ENCODE results near the gene SH2B2.
"Not testable (repeated sequence)": the region's sequence is repeated elsewhere in the genome, so short reads cannot be mapped to it uniquely, and the experiment has no call there.

Gene SH2B2

DNA sequence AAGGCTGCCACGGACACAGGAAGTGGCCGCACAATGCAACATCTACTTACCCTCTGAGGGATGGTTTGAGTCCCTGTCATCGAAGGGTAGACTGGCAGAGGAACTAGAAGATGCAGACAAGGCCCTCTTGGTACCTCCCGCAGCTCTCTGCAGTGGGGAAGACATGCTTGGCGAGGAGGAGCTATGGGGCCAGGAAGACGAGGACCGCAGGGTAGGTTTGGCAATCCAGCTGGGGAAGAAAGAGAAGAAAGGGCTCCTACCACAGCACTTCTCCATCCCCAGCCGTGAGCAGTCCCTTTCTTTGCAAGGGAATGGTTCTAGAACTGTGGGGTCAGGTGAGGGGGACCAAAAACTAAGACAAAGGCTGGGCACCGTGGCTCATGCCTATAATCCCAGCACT lies 42.7 kb downstream of the SH2B2 start:
- 52% methylated on average over 3 of the region's 9 CpGs for WGBS

DNA sequence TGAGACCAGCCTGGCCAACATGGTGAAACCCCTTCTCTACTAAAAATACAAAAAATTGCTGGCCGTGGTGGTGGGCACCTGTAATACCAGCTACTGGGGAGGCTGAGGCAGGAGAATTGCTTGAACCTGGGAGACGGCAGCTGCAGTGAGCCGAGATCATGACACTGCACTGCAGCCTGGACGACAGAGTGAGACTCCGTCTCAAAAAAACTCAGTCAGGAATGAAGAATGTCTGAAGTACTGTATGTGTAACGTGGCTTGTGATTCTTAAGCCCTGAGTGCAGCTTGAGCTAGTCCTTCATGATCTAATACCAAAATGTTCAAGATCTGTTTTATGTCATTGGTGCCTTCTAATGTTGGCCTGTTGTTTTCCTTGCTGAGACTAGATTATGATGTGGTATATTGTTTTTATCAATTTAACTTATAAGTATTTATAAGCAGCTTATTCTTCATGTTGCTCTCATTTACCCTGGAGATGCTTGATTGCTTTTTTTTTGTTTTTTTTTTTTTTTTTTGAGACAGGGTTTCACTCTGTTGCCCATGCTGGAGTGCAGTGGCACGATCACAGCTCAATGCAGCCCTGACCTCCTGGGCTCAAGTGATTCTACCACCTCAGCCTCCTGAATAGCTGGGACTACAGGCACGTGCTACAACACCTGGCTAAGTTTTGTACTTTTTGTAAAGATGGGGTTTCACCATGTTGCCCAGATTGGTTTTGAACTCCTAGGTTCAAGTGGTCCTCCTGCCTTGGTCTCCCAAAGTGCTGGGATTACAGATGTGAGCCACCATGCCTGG lies 44.2 kb downstream of the SH2B2 start:
- H2AK5ac ChIP-seq (ENCODE audit: low read length, severe bottlenecking); H2BK120ac ChIP-seq (ENCODE audit: low read depth, low read length); H3K27ac ChIP-seq (ENCODE audit: low read length, poor library complexity, severe bottlenecking); H4K8ac ChIP-seq (ENCODE audit: low read length); H3K9me3 ChIP-seq (ENCODE audit: control insufficient read depth, low read length); H3K18ac ChIP-seq (ENCODE audit: low read depth in 1 of 2, low read length in 2 of 2); H3K4me2 ChIP-seq (ENCODE audit: low read length, poor library complexity, severe bottlenecking); DNase-seq; H3K4me3 ChIP-seq (ENCODE audit: insufficient read depth in 1 of 2, low read depth in 1 of 2, low read length in 2 of 2); H2BK5ac ChIP-seq (ENCODE audit: low read depth, low read length, poor library complexity, severe bottlenecking); H2AFZ ChIP-seq (ENCODE audit: low read depth, low read length); H3K4ac ChIP-seq (ENCODE audit: low read depth in 1 of 2, low read length in 2 of 2); H3K14ac ChIP-seq (ENCODE audit: low read length in 2 of 2); H3K79me1 ChIP-seq (replicated peaks; ENCODE audit: low read length, poor library complexity, severe bottlenecking); H4K91ac ChIP-seq (ENCODE audit: low read length); H2BK15ac ChIP-seq (ENCODE audit: low read depth, poor library complexity, severe bottlenecking); H3K23ac ChIP-seq (ENCODE audit: low read length in 2 of 2); H2BK12ac ChIP-seq (ENCODE audit: low read length in 2 of 2); H3K9ac ChIP-seq (ENCODE audit: low read length); H3K4me1 ChIP-seq (ENCODE audit: control insufficient read depth, insufficient read depth, low read depth, low read length); H3K36me3 ChIP-seq (ENCODE audit: control insufficient read depth in 1 of 2, insufficient read depth in 2 of 2, low read depth in 1 of 2, low read length in 2 of 2): not testable (repeated sequence)
- peaks cover 0 to 56% of the 10 kb centered on the region in 2 experiments for H3K27me3 ChIP-seq (ENCODE audit: control insufficient read depth in 1 of 2, insufficient read depth in 1 of 2, low read length in 2 of 2)
- 80% methylated on average over 7 of the region's 8 CpGs for WGBS

More for the DNA sequence above, 42.7 kb downstream of the SH2B2 start:
- H3K9me3 ChIP-seq (ENCODE audit: control insufficient read depth, low read length); H2BK120ac ChIP-seq (ENCODE audit: low read depth, low read length); H3K4me3 ChIP-seq (ENCODE audit: insufficient read depth in 1 of 2, low read depth in 1 of 2, low read length in 2 of 2); H3K79me1 ChIP-seq (replicated peaks; ENCODE audit: low read length, poor library complexity, severe bottlenecking); H3K23ac ChIP-seq (ENCODE audit: low read length in 2 of 2); H2BK5ac ChIP-seq (ENCODE audit: low read depth, low read length, poor library complexity, severe bottlenecking); H3K9ac ChIP-seq (ENCODE audit: low read length); H3K27ac ChIP-seq (ENCODE audit: low read length, poor library complexity, severe bottlenecking); H2BK12ac ChIP-seq (ENCODE audit: low read length in 2 of 2); H3K4ac ChIP-seq (ENCODE audit: low read depth in 1 of 2, low read length in 2 of 2); H3K36me3 ChIP-seq (ENCODE audit: control insufficient read depth in 1 of 2, insufficient read depth in 2 of 2, low read depth in 1 of 2, low read length in 2 of 2); H4K91ac ChIP-seq (ENCODE audit: low read length); H2AFZ ChIP-seq (ENCODE audit: low read depth, low read length); DNase-seq; H3K4me1 ChIP-seq (ENCODE audit: control insufficient read depth, insufficient read depth, low read depth, low read length); H3K18ac ChIP-seq (ENCODE audit: low read depth in 1 of 2, low read length in 2 of 2); H2AK5ac ChIP-seq (ENCODE audit: low read length, severe bottlenecking); H2BK15ac ChIP-seq (ENCODE audit: low read depth, poor library complexity, severe bottlenecking); H4K8ac ChIP-seq (ENCODE audit: low read length); H3K14ac ChIP-seq (ENCODE audit: low read length in 2 of 2); H3K4me2 ChIP-seq (ENCODE audit: low read length, poor library complexity, severe bottlenecking): not testable (repeated sequence)
- H3K27me3 ChIP-seq (ENCODE audit: control insufficient read depth in 1 of 2, insufficient read depth in 1 of 2, low read length in 2 of 2): peaks cover 0 to 58% of the 10 kb centered on the region in 2 experiments

DNA sequence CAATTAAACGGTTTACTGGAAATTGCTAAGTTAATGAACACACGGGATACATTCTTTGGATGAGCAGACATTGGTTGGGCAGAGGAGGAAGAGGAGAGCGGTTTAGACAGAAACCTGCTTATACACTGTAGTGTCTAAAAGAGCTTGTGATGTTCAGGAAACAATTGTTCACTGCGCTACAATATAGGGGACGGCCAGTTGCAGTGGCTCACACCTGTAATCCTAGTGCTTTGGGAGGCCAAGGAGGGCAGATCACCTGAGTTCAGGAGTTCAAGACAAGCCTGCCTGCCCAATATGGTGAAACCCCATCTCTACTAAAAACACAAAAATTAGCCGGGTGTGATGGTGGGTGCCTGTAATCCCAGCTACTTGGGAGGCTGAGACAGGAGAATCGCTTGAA lies 48.9 kb downstream of the SH2B2 start:
- H3K79me1 ChIP-seq (replicated peaks; ENCODE audit: low read length, poor library complexity, severe bottlenecking); H3K27ac ChIP-seq (ENCODE audit: low read length, poor library complexity, severe bottlenecking); DNase-seq; H3K18ac ChIP-seq (ENCODE audit: low read depth in 1 of 2, low read length in 2 of 2); H3K4me2 ChIP-seq (ENCODE audit: low read length, poor library complexity, severe bottlenecking); H2BK12ac ChIP-seq (ENCODE audit: low read length in 2 of 2); H2BK120ac ChIP-seq (ENCODE audit: low read depth, low read length); H2BK5ac ChIP-seq (ENCODE audit: low read depth, low read length, poor library complexity, severe bottlenecking); H3K4me1 ChIP-seq (ENCODE audit: control insufficient read depth, insufficient read depth, low read depth, low read length); H3K36me3 ChIP-seq (ENCODE audit: control insufficient read depth in 1 of 2, insufficient read depth in 2 of 2, low read depth in 1 of 2, low read length in 2 of 2); H2BK15ac ChIP-seq (ENCODE audit: low read depth, poor library complexity, severe bottlenecking); H4K8ac ChIP-seq (ENCODE audit: low read length); H3K4me3 ChIP-seq (ENCODE audit: insufficient read depth in 1 of 2, low read depth in 1 of 2, low read length in 2 of 2); H3K23ac ChIP-seq (ENCODE audit: low read length in 2 of 2); H3K9me3 ChIP-seq (ENCODE audit: control insufficient read depth, low read length); H2AK5ac ChIP-seq (ENCODE audit: low read length, severe bottlenecking); H4K91ac ChIP-seq (ENCODE audit: low read length); H3K14ac ChIP-seq (ENCODE audit: low read length in 2 of 2); H3K9ac ChIP-seq (ENCODE audit: low read length); H3K4ac ChIP-seq (ENCODE audit: low read depth in 1 of 2, low read length in 2 of 2); H2AFZ ChIP-seq (ENCODE audit: low read depth, low read length): not testable (repeated sequence)
- 99% methylated on average over 4 of the region's 7 CpGs for WGBS
- peaks cover 0 to 27% of the 10 kb centered on the region in 2 experiments for H3K27me3 ChIP-seq (ENCODE audit: control insufficient read depth in 1 of 2, insufficient read depth in 1 of 2, low read length in 2 of 2)

DNA sequence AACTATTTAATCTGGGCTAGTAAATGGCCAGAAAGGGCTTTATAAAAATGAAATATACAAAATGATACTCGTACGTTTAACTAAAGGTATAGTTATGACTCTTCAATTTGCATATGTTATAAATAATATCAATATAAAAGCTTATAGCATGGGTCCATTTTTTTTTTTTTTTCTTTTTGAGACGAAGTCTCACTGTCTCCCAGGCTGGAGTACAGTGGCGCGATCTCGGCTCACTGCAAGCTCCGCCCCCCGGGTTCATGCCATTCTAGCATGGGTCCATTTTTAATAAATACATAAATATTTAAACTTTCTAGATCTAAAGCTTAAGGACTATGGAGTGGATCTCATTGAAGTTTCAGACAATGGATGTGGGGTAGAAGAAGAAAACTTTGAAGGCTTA lies 50.3 kb downstream of the SH2B2 start:
- H2BK15ac ChIP-seq (ENCODE audit: low read depth, poor library complexity, severe bottlenecking); H3K9ac ChIP-seq (ENCODE audit: low read length); H2BK5ac ChIP-seq (ENCODE audit: low read depth, low read length, poor library complexity, severe bottlenecking); H3K14ac ChIP-seq (ENCODE audit: low read length in 2 of 2); H2AK5ac ChIP-seq (ENCODE audit: low read length, severe bottlenecking); H3K79me1 ChIP-seq (replicated peaks; ENCODE audit: low read length, poor library complexity, severe bottlenecking); H3K4me3 ChIP-seq (ENCODE audit: insufficient read depth in 1 of 2, low read depth in 1 of 2, low read length in 2 of 2); H3K4me1 ChIP-seq (ENCODE audit: control insufficient read depth, insufficient read depth, low read depth, low read length); H2BK12ac ChIP-seq (ENCODE audit: low read length in 2 of 2); H3K4me2 ChIP-seq (ENCODE audit: low read length, poor library complexity, severe bottlenecking); H3K9me3 ChIP-seq (ENCODE audit: control insufficient read depth, low read length); H4K91ac ChIP-seq (ENCODE audit: low read length); H3K36me3 ChIP-seq (ENCODE audit: control insufficient read depth in 1 of 2, insufficient read depth in 2 of 2, low read depth in 1 of 2, low read length in 2 of 2); H3K4ac ChIP-seq (ENCODE audit: low read depth in 1 of 2, low read length in 2 of 2); DNase-seq; H3K27ac ChIP-seq (ENCODE audit: low read length, poor library complexity, severe bottlenecking); H3K18ac ChIP-seq (ENCODE audit: low read depth in 1 of 2, low read length in 2 of 2); H3K23ac ChIP-seq (ENCODE audit: low read length in 2 of 2); H4K8ac ChIP-seq (ENCODE audit: low read length); H2BK120ac ChIP-seq (ENCODE audit: low read depth, low read length); H2AFZ ChIP-seq (ENCODE audit: low read depth, low read length): not testable (repeated sequence)
- no CpG with 5 or more reads among the region's 8 CpGs for WGBS
- H3K27me3 ChIP-seq (ENCODE audit: control insufficient read depth in 1 of 2, insufficient read depth in 1 of 2, low read length in 2 of 2): peaks cover 0 to 13% of the 10 kb centered on the region in 2 experiments

Data from mesenchymal stem cell (in vitro differentiated cells and primary cell).